ENCODE results near the gene C22orf15.

Gene C22orf15, protein sequence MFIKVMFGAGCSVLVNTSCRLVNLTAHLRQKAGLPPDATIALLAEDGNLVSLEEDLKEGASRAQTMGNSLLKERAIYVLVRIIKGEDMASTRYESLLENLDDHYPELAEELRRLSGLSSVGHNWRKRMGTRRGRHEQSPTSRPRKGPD

DNA sequence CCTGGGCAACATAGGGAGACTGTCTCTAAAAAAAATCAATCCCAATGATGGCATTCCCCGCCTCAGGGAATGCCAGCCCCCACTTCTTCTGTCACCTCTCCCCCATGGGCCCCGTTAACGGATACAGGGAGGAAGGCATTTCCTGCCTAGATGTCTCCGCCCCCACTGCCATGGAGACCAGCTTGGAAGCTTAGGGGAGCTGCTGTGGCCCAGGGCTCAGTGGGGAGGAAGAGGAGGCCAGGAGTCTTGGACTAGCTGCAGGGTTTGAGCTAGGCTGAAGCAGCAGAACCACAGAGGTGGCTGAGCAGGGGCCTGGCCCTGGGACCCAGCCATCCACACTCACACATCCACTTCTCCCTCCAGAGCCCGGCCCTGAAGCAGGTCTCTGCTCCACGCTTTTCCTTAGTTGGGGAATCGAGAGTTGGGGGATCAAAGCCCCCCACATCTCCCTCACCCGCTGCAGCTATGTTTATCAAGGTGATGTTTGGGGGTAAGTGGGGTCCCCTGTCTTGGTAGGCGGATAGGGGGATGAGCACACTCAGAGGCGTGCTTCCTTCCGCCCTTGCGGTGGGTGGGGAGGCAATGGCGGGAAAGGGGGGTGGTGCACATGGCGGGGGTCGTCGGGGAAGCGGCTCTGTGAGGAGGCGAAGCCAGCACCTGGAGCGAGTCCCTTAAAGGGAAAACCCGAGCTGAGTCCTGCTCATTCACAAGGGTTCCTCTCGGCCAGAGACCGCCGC is at the start of gene C22orf15:
Gene C22orf15, plus strand, starts transcription at position 149 of the 737 bp plus-strand sequence. Its CDS starts 317 bp downstream, at position 466.
- DNase-seq (ENCODE audit: low read depth): no peak
- TF ChIP-seq, protein P1, sequence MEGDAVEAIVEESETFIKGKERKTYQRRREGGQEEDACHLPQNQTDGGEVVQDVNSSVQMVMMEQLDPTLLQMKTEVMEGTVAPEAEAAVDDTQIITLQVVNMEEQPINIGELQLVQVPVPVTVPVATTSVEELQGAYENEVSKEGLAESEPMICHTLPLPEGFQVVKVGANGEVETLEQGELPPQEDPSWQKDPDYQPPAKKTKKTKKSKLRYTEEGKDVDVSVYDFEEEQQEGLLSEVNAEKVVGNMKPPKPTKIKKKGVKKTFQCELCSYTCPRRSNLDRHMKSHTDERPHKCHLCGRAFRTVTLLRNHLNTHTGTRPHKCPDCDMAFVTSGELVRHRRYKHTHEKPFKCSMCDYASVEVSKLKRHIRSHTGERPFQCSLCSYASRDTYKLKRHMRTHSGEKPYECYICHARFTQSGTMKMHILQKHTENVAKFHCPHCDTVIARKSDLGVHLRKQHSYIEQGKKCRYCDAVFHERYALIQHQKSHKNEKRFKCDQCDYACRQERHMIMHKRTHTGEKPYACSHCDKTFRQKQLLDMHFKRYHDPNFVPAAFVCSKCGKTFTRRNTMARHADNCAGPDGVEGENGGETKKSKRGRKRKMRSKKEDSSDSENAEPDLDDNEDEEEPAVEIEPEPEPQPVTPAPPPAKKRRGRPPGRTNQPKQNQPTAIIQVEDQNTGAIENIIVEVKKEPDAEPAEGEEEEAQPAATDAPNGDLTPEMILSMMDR (conservative IDR thresholded peaks at IDR 0.05; ENCODE audit: low read depth, low read length): no peak
- H3K4me3 ChIP-seq (ENCODE audit: low read length): peak within 1 kb of the TSS; percentile 32

DNA sequence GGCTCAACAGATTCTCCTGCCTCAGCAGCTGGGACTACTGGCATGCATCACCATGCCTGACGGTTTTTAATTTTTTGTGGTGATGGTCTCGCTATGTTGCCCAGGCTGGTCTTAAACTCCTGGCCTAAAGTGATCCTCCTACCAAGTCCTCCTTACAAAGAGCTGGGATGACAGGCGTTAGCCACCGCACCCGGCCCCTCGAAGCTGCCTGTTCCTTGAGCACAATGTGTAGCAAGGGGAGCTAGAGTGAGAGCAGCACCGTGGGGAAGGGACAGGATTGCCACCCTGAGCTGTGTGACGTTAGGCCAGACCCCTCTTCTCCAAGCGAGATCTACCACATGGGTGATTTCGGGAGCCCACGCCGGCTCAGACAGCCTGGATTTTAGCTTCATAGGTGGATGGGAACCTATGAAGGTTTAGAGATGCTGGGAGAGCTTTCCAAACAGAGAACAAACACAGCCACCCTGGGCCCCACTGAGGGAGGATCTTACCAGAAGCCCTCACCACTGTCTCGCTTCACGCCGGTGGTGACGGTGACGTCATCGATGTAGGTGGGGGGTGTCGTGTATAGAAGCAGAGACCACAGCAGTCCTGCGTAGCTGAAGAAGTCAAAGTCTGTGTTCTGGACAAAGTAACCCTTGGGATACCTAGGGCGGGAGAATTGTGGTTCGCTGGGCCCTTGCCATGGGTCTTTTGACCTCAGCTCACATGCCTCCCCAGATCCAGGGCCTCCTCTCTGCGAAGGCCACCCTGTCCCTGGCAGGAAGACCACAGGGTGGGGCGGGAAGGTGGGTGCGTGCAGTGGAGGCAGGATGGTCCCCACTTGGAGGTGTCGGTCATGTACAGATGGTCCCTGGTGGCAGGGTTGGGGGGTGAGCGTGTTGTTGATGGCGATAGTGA is 48.8 kb upstream of the C22orf15 start:
- no peak overlapping the region for H3K4me3 ChIP-seq (ENCODE audit: low read length)
- TF ChIP-seq, protein P1 (conservative IDR thresholded peaks at IDR 0.05; ENCODE audit: low read depth, low read length): no peak
- DNase-seq (ENCODE audit: low read depth): no peak

DNA sequence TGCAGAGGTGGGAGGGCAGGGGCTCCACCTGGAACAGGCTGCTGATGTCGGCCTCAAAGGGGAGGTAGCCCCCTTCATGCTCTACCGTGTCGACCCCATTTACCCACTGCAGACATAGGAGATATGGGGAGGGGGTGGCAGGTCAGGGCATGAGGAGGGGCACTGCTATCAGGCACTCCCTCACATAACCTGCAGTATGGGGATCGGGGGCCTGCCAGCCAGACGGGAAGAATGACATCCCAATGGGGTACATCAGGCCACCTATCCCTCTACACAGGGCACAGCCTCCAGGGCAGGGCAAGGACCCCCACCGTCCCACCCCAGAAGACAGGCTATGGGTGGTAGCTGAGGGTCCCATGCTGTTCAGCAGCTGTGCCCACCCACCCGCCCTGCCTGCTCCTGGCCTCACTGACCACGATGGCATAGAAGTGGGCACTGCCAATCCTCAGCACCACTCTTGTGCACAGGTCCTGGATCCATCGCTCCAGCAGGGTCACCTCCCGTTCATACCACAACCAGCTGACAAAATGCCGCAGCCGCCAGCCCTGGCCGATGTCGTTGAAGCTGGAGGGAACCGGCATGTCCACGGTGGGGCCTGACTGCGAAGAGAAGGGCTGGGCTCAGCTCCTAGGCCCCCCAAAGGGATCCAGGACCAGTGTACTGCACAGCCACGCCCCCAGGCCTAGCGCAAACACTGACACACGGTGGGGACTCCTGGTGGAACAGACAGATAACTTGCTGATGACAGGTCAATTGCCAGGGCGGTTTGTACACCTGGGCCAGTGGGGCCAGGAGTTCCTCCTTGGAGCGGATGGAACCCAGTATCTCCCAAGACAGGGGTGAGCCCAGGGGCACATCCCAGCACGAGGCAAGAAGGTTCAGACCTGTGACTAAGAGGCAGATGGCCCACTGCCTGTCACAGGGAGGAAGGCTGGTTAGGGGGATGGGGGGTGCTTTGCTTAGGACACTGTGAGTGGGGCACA is 47.9 kb upstream of the C22orf15 start:
- TF ChIP-seq, protein P1 (conservative IDR thresholded peaks at IDR 0.05; ENCODE audit: low read depth, low read length): no peak

DNA sequence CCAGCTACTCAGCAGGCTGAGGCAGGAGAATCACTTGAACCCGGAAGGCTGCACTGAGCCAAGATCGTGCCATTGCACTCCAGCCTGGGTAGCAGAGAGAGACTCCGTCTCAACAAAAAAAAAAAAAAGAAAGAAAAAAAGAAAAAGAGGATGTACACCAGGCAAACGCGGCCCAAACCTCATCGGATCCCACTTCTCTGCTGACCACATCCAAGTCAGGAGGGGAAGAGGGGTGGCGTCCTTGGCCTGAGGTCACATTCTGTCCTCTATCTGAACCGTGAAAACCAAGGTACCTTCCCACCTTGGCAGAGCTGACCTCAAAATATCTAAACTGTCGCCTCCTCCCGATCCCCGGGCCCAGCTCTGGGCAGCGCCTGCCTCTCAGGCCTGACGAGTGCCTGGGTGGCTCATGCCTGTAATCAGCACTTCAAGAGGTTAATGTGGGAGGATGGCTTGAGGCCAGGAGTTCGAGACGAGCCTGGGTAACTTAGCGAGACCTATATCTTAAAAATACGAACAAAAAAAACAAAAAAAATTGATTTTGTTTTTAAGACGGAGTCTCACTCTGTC is 46.9 kb upstream of the C22orf15 start:
- no peak for DNase-seq (ENCODE audit: low read depth)
- H3K4me3 ChIP-seq (ENCODE audit: low read length): no peak overlapping the region
- TF ChIP-seq, protein P1 (conservative IDR thresholded peaks at IDR 0.05; ENCODE audit: low read depth, low read length): no peak

More for the DNA sequence above, 47.9 kb upstream of the C22orf15 start:
- no peak for DNase-seq (ENCODE audit: low read depth)
- no peak overlapping the region for H3K4me3 ChIP-seq (ENCODE audit: low read length)

DNA sequence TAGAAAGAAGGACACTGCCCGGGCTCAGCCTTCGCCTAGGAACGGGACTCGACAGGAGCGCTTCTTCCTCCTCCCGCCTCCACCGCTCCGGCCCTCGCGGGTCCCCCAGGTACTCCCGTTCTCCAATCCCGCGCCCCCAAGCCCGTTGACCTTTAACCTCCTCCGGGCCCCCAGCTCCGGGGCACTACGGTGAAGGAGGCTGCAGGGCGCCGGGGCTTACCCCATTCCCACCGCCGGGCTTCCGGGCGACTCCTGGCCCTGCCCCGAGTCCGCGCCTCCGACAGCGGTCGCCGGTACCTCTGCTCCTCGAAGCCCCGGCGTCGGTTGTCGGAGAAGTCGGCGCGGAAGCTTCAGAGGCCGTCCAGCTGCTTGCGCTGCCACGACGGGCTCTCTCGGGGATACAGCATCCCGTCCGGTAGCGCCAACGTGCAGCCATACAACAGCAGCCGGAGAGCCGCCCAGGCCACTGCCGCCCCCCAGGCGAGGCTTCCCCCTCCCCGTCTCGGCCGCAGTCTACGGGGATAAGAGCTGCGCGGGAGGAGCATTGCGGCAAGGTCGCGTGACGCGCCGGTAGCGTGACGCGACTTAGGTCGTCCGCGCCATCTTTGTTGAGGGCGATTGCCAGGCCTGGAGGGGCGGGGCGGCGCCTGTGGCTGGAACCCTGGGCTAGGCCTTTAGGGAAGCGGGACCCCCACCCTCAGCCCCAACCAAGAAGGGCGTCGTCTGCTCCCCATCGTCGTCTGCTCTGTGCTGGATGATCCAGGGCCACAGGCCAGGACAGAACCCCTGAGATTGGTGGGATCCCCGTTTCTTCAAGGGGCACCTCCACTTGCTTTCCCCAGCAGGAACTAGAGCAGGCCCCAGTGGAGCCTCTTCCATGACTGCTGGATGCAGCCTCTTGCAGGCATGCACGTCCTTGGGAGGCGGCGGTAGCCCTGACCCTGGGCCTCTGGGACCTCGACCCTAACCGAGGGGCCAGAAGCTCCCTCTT is 45.7 kb upstream of the C22orf15 start:
- peak overlapping the region; percentile 67 for H3K4me3 ChIP-seq (ENCODE audit: low read length)
- TF ChIP-seq, protein P1 (conservative IDR thresholded peaks at IDR 0.05; ENCODE audit: low read depth, low read length): no peak
- peak; percentile 42 for DNase-seq (ENCODE audit: low read depth)

All from retinal pigment epithelial cell (primary cell).